GM12878 (cell line): ENCODE data around the gene CEP170B. TPM values are rescaled to one million over a fixed set of nuclear protein-coding genes. Genes with fewer than 3 reads are reported as not detected.

Experiments
- ATAC-seq: fragments of 200-7000 bp; cut with Tn5 transposase; 3 replicates; pipeline ENCODE4 v1.9.1; 2020; ENCODE audit warnings: mild to moderate bottlenecking, moderate library complexity
- BruUV-seq: library from RNA; stranded (reverse); fragments of 400-500 nt; replicated peaks from 2 replicates; lab custom pipeline; 2021; lab: Mats Ljungman, UMichigan
- CTCF ChIA-PET: fragments of 300-600 bp; sonication (Branson Sonifier 250); formaldehyde crosslinking; extraction: SDS; loops from one replicate; lab custom pipeline; 2021; ENCODE audit warnings: inconsistent platforms; lab: Yijun Ruan, JAX
- POLR2A ChIA-PET: fragments of 350-600 bp; formaldehyde crosslinking; extraction: SDS; loops from one replicate; lab custom pipeline; 2021; ENCODE audit warnings: inconsistent platforms; lab: Charles Lee
- RAD21 ChIA-PET: fragments of 300-600 bp; sonication (Branson Sonifier 250); formaldehyde crosslinking; loops from one replicate; lab custom pipeline; 2023; ENCODE audit warnings: antibody characterized with exemption; ENCODE audit not compliant: unreplicated experiment; lab: Charles Lee
- SMC1A ChIA-PET: fragments of 300-600 bp; sonication (Branson Sonifier 250); formaldehyde crosslinking; loops from one replicate; lab custom pipeline; 2023; ENCODE audit not compliant: unreplicated experiment, uncharacterized antibody; lab: Charles Lee
- DNase-seq: peaks from one replicate; pipeline ENCODE4 v3.0.0-alpha.2; 2011; ENCODE audit warnings: low read depth, low spot score
- FAIRE-seq: peaks from 3 replicates; lab custom pipeline; 2011; peaks lifted over from hg19 to GRCh38; lab: Jason Lieb, UNC
- H2AFZ ChIP-seq: 2 replicates; pipeline ENCODE4 v1.6.0; 2011; ENCODE audit warnings: low read depth, low read length, control low read depth; ENCODE audit not compliant: control insufficient read depth
- H3K27ac ChIP-seq: 2 replicates; pipeline ENCODE4 v1.5.1; 2011; ENCODE audit warnings: control low read depth; ENCODE audit not compliant: control insufficient read depth, insufficient read depth
- H3K27me3 ChIP-seq, 2 experiments: replicated peaks in 1 of 2; 2 replicates each; pipeline versions ENCODE4 v1.6.0 to v1.6.1; 2011; ENCODE audit warnings: low read length in 1 of 2; ENCODE audit not compliant: control insufficient read depth in 2 of 2, insufficient read depth in 2 of 2
- H3K36me3 ChIP-seq, 2 experiments: 2 replicates each; pipeline ENCODE4 v1.5.1; 2011; ENCODE audit warnings: low read length in 1 of 2; ENCODE audit not compliant: control insufficient read depth in 2 of 2, insufficient read depth in 2 of 2
- H3K4me1 ChIP-seq: 2 replicates; pipeline ENCODE4 v1.6.1; 2011; ENCODE audit warnings: mild to moderate bottlenecking, low read length, moderate library complexity, mixed read lengths; ENCODE audit not compliant: control insufficient read depth, insufficient read depth
- H3K4me2 ChIP-seq: 2 replicates; pipeline ENCODE4 v1.6.0; 2011; ENCODE audit warnings: control low read depth; ENCODE audit not compliant: control insufficient read depth, insufficient read depth
- H3K4me3 ChIP-seq: fragments of 200-600 bp; sonication (generic); 2 replicates; pipeline ENCODE4 v1.5.1; 2016
- H3K79me2 ChIP-seq: 2 replicates; pipeline ENCODE4 v1.6.0; 2011; ENCODE audit warnings: low read length; ENCODE audit not compliant: control insufficient read depth, insufficient read depth
- H3K9ac ChIP-seq: 2 replicates; pipeline ENCODE4 v1.8.0; 2011; ENCODE audit warnings: low read length, control low read depth, mixed read lengths; ENCODE audit not compliant: control insufficient read depth, insufficient read depth
- H3K9me3 ChIP-seq: replicated peaks from 3 replicates; pipeline ENCODE4 v1.5.1; 2011; ENCODE audit warnings: mild to moderate bottlenecking, low read length; ENCODE audit not compliant: control insufficient read depth, insufficient read depth
- H4K20me1 ChIP-seq: 2 replicates; pipeline ENCODE4 v1.6.0; 2011; ENCODE audit not compliant: control insufficient read depth, insufficient read depth
- CHD2 ChIP-seq: IDR thresholded peaks from 2 replicates; pipeline ENCODE4 v1.6.1; 2011; ENCODE audit warnings: low read depth, low read length, improper control_type of control experiment, borderline replicate concordance
- ETV6 ChIP-seq, 2 experiments: fragments of 450-650 bp in 1 of 2; IDR thresholded peaks in 1 of 2; conservative IDR thresholded peaks in 1 of 2; 2 replicates each; pipeline ENCODE4 v1.6.1; 2014; ENCODE audit warnings: antibody characterized with exemption in 1 of 2, borderline replicate concordance in 1 of 2, low read depth in 1 of 2, mild to moderate bottlenecking in 1 of 2, moderate library complexity in 1 of 2
- HCFC1 ChIP-seq: fragments of 150-350 bp; IDR thresholded peaks from 2 replicates; pipeline ENCODE4 v1.6.1; 2014; ENCODE audit warnings: low read length
- HDAC2 ChIP-seq: fragments of 200-600 bp; sonication (generic); IDR thresholded peaks from 2 replicates; pipeline ENCODE4 v1.6.1; 2017
- IKZF2 ChIP-seq, 2 experiments: fragments of 450-650 bp; IDR thresholded peaks; 2 replicates each; pipeline ENCODE4 v1.6.1; 2017; ENCODE audit warnings: mild to moderate bottlenecking in 2 of 2, moderate library complexity in 2 of 2
- LARP7 ChIP-seq: fragments of 450-650 bp; IDR thresholded peaks from 2 replicates; pipeline ENCODE4 v1.6.1; 2017; ENCODE audit warnings: mild to moderate bottlenecking
- MLLT1 ChIP-seq: fragments of 450-650 bp; IDR thresholded peaks from 2 replicates; pipeline ENCODE4 v1.6.1; 2016; ENCODE audit warnings: mild to moderate bottlenecking
- NKRF ChIP-seq: fragments of 450-650 bp; conservative IDR thresholded peaks from 2 replicates; pipeline ENCODE4 v1.6.1; 2017; ENCODE audit warnings: mild to moderate bottlenecking, moderate library complexity
- PAX8 ChIP-seq: fragments of 450-650 bp; IDR thresholded peaks from 2 replicates; pipeline ENCODE4 v1.6.1; 2017; ENCODE audit warnings: mild to moderate bottlenecking, moderate library complexity
- POLR2A ChIP-seq: IDR thresholded peaks from 2 replicates; pipeline ENCODE4 v1.6.1; 2011; ENCODE audit warnings: low read depth, mild to moderate bottlenecking, low read length
- PRDM15 ChIP-seq: fragments of 450-650 bp; formaldehyde crosslinking; IDR thresholded peaks from 2 replicates; pipeline ENCODE4 v1.4.0; 2020; ENCODE audit warnings: mild to moderate bottlenecking, moderate library complexity
- RCOR1 ChIP-seq: conservative IDR thresholded peaks from 2 replicates; pipeline ENCODE4 v1.6.1; 2012; ENCODE audit warnings: low read depth, low read length, improper control_type of control experiment
- WGBS: methylation state at CpG from one replicate; pipeline ENCODE4 v1.1.6; 2016; ENCODE audit warnings: low lambda C conversion rate; ENCODE audit not compliant: insufficient replicate concordance, insufficient coverage; ENCODE audit errors: missing lambda C conversion rate; 5-methylcytosine and 5-hydroxymethylcytosine counted together
- in situ Hi-C: fragments of 300-500 bp; cut with MboI; formaldehyde crosslinking; loops from 9 replicates; pipeline ENCODE4 v1.14.3; 2018; ENCODE audit warnings: mixed read lengths
- intact Hi-C: fragments of 100-400 bp; cut with micrococcal nuclease; formaldehyde crosslinking; loops from one replicate; pipeline ENCODE4 v1.14.2; 2022; ENCODE audit not compliant: unreplicated experiment
- polyA plus RNA-seq, 11 experiments: library from polyadenylated mRNA; depleted of rRNA in 4 of 11; unstranded in 6 of 11; stranded (reverse) in 5 of 11; fragments of >200 nt; fragmentation: Nextera tagmentation in 4 of 11; fragmentation: Illumina TruSeq in 1 of 11; extraction: Ambion mirVana in 4 of 11; extraction: Trizol in 1 of 11; gene quantifications; 1 replicate in 1 of 11; 2 replicates in 10 of 11; pipeline versions ENCODE4 v1.2.1 to v1.2.3, GENCODE V29; 2011 to 2016; ENCODE audit warnings: inconsistent platforms in 2 of 11, missing spikeins in 2 of 11, low read depth in 1 of 11
- total RNA-seq, 4 experiments: library from RNA; depleted of rRNA in 3 of 4; stranded (reverse); fragments of >200 nt in 3 of 4; fragmentation: Illumina TruSeq in 1 of 4; extraction: Trizol in 1 of 4; gene quantifications; 2 replicates each; pipeline versions ENCODE4 v1.2.1 to v1.2.3, GENCODE V29; 2013 to 2021

CEP170B gene
- total and polyA plus RNA-seq, 10 of the 15 experiments (the other 5 are each of a cell fraction or from before 2014, with no cell fraction given), result 0.01 to 0.44 (median 0.05) TPM; not detected in 4

- ChIA-PET SMC1A (no interaction called here), POLR2A (no interaction called here), CTCF (interaction anchor here (0.7 to 0.8 kb wide), 2 partner anchors 14 to 368 kb away, joined by 3 read pairs; no protein-coding TSS in a partner anchor), RAD21 (no interaction called here)
- DNase-seq (no peak), ATAC-seq (no peak), FAIRE-seq (no peak)
- no peak overlapping the region for H3K4me3 ChIP-seq
- no peak overlapping the region for H3K4me2 ChIP-seq
- in situ Hi-C loops (no loop called here), intact Hi-C loops (no loop called here)
- H3K9ac ChIP-seq, result no peak overlapping the region
- H3K36me3 ChIP-seq, result no peaks in the 10 kb centered on the region
- 34% methylated on average over 3 of the region's 3 CpGs for WGBS
- H3K79me2 ChIP-seq, result no peaks in the 10 kb centered on the region
- H3K4me1 ChIP-seq, result no peaks in the 10 kb centered on the region
- no peak for TF ChIP-seq PRDM15
- no peak for TF ChIP-seq PAX8
- no peak for TF ChIP-seq CHD2
- H4K20me1 ChIP-seq, result no peaks in the 10 kb centered on the region
- no peak overlapping the region for H3K27ac ChIP-seq
- no peaks in the 10 kb centered on the region; a peak in 1 of 4 replicates for H3K27me3 ChIP-seq
- no TSS peak for BruUV-seq
- H2AFZ ChIP-seq, result no peak overlapping the region
- peaks cover 7% of the 10 kb centered on the region for H3K9me3 ChIP-seq
Measured at GRCh38 chr14:104912053-104912452, 47.0 kb downstream of the CEP170B start.

GRCh38 chr14:104913435-104913834 is 48.4 kb downstream of the CEP170B start:
- Histone ChIP-seq H3K27me3 (no peaks in the 10 kb centered on the region; a peak in 1 of 4 replicates), H3K27ac (no peak overlapping the region), H3K4me2 (no peak overlapping the region), H3K9ac (no peak overlapping the region), H3K79me2 (no peaks in the 10 kb centered on the region), H3K4me3 (no peak overlapping the region), H3K9me3 (peaks cover 3% of the 10 kb centered on the region; the same call in 2 of the 3 replicates), H2AFZ (no peak overlapping the region), H4K20me1 (no peaks in the 10 kb centered on the region), H3K36me3 (no peaks in the 10 kb centered on the region), H3K4me1 (no peaks in the 10 kb centered on the region)
- CTCF ChIA-PET, result interaction anchor here (0.6 kb wide), 1 partner anchor 599 kb away, joined by 3 read pairs; no protein-coding TSS in a partner anchor
- TF ChIP-seq LARP7 (no peak), NKRF (no peak), RCOR1 (no peak), HDAC2 (no peak), POLR2A (no peak), PAX8 (no peak), IKZF2 (IDR thresholded peaks at IDR 0.05) (no peak), ETV6 (conservative IDR thresholded peaks at IDR 0.05 in 1 of 2, IDR thresholded peaks at IDR 0.05 in 1 of 2; ENCODE audit: borderline replicate concordance in 1 of 2, low read depth in 1 of 2) (no peak), MLLT1 (no peak), HCFC1 (no peak)
- ATAC-seq, result no peak
- RAD21 ChIA-PET, result no interaction called here
- in situ Hi-C loops (no loop called here), intact Hi-C loops (no loop called here)
- no peak for FAIRE-seq
- no TSS peak for BruUV-seq
- SMC1A ChIA-PET, result no interaction called here
- WGBS, result 83% methylated on average over 7 of the region's 7 CpGs
- POLR2A ChIA-PET, result no interaction called here
- no peak for DNase-seq
